HEK293 (cell line): ENCODE data around the gene ARID5A.

Experiments
- EGR2 ChIP-seq: fragments of 450-650 bp; formaldehyde crosslinking; IDR thresholded peaks from 2 replicates; pipeline ENCODE4 v1.5.1; 2016; ENCODE audit warnings: low read depth, missing biosample characterization, missing genetic modification characterization
- ZBTB20 ChIP-seq: fragments of 450-650 bp; formaldehyde crosslinking; IDR thresholded peaks from 2 replicates; pipeline ENCODE4 v1.5.1; 2016; ENCODE audit warnings: missing biosample characterization, missing genetic modification characterization
- ZNF302 ChIP-seq: fragments of 450-650 bp; formaldehyde crosslinking; IDR thresholded peaks from 2 replicates; pipeline ENCODE4 v1.5.1; 2016; ENCODE audit warnings: missing biosample characterization, missing genetic modification characterization, low read depth
- ZNF324 ChIP-seq: fragments of 450-650 bp; formaldehyde crosslinking; IDR thresholded peaks from 2 replicates; pipeline ENCODE4 v1.5.1; 2016; ENCODE audit warnings: missing biosample characterization, missing genetic modification characterization
- ZNF416 ChIP-seq: fragments of 450-650 bp; formaldehyde crosslinking; IDR thresholded peaks from 2 replicates; pipeline ENCODE4 v1.5.1; 2016; ENCODE audit warnings: missing biosample characterization, missing genetic modification characterization
- TF ChIP-seq, protein P1 (sequence below): fragments of 450-650 bp; formaldehyde crosslinking; IDR thresholded peaks from 2 replicates; pipeline ENCODE4 v1.5.1; 2016; ENCODE audit warnings: missing biosample characterization, missing genetic modification characterization
- TF ChIP-seq, protein P2 (sequence below): fragments of 450-650 bp; formaldehyde crosslinking; IDR thresholded peaks from 2 replicates; pipeline ENCODE4 v1.5.0; 2017; ENCODE audit warnings: missing biosample characterization, missing genetic modification characterization, borderline replicate concordance
- TF ChIP-seq, protein P3 (sequence below): fragments of 450-650 bp; formaldehyde crosslinking; IDR thresholded peaks from 2 replicates; pipeline ENCODE4 v1.5.1; 2016; ENCODE audit warnings: missing biosample characterization, missing genetic modification characterization, low read depth
- TF ChIP-seq, protein P4 (sequence below): fragments of 450-650 bp; formaldehyde crosslinking; IDR thresholded peaks from 2 replicates; pipeline ENCODE4 v1.5.1; 2016; ENCODE audit warnings: missing biosample characterization, missing genetic modification characterization

DNA sequence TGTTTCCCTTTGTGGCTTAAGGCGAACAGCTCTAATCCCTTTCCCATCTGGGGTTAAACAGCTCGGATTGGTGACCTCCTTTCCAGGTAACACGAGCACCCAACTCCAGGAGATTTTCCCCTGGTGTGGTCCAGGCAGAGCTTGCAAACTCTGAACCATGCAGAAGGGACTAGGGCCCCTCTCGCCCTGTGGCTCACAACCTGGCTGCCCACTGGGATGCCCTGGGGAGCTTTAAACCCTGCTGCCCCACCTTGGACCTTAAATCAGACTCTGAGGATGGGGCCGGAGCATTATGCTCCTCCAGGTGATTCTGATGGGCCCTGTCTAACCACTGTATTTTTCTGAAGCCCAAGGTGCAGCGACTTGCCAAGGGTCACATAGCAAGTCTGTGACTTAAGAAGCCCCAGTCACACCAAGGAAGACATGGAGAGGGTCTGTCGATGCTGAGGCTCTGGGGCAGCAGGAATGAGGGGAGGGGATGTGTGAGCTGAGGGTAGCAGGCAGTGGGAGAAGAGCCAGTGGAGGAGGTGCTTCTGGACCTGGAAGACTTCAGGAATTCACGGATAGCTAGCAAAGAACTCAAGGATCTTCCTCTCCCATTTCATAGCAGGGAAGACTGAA is 5.9 kb downstream of the ARID5A start:
- TF ChIP-seq, protein P1, sequence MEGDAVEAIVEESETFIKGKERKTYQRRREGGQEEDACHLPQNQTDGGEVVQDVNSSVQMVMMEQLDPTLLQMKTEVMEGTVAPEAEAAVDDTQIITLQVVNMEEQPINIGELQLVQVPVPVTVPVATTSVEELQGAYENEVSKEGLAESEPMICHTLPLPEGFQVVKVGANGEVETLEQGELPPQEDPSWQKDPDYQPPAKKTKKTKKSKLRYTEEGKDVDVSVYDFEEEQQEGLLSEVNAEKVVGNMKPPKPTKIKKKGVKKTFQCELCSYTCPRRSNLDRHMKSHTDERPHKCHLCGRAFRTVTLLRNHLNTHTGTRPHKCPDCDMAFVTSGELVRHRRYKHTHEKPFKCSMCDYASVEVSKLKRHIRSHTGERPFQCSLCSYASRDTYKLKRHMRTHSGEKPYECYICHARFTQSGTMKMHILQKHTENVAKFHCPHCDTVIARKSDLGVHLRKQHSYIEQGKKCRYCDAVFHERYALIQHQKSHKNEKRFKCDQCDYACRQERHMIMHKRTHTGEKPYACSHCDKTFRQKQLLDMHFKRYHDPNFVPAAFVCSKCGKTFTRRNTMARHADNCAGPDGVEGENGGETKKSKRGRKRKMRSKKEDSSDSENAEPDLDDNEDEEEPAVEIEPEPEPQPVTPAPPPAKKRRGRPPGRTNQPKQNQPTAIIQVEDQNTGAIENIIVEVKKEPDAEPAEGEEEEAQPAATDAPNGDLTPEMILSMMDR (tag by site-specific recombination) = no peak
- TF ChIP-seq ZBTB20 (tag by site-specific recombination) = no peak
- TF ChIP-seq, protein P2, sequence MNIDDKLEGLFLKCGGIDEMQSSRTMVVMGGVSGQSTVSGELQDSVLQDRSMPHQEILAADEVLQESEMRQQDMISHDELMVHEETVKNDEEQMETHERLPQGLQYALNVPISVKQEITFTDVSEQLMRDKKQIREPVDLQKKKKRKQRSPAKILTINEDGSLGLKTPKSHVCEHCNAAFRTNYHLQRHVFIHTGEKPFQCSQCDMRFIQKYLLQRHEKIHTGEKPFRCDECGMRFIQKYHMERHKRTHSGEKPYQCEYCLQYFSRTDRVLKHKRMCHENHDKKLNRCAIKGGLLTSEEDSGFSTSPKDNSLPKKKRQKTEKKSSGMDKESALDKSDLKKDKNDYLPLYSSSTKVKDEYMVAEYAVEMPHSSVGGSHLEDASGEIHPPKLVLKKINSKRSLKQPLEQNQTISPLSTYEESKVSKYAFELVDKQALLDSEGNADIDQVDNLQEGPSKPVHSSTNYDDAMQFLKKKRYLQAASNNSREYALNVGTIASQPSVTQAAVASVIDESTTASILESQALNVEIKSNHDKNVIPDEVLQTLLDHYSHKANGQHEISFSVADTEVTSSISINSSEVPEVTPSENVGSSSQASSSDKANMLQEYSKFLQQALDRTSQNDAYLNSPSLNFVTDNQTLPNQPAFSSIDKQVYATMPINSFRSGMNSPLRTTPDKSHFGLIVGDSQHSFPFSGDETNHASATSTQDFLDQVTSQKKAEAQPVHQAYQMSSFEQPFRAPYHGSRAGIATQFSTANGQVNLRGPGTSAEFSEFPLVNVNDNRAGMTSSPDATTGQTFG (tag by site-specific recombination) = no peak
- no peak for TF ChIP-seq ZNF302 (tag by site-specific recombination)
- no peak for TF ChIP-seq ZNF416 (tag by site-specific recombination)
- TF ChIP-seq, protein P3, sequence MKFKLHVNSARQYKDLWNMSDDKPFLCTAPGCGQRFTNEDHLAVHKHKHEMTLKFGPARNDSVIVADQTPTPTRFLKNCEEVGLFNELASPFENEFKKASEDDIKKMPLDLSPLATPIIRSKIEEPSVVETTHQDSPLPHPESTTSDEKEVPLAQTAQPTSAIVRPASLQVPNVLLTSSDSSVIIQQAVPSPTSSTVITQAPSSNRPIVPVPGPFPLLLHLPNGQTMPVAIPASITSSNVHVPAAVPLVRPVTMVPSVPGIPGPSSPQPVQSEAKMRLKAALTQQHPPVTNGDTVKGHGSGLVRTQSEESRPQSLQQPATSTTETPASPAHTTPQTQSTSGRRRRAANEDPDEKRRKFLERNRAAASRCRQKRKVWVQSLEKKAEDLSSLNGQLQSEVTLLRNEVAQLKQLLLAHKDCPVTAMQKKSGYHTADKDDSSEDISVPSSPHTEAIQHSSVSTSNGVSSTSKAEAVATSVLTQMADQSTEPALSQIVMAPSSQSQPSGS (tag by site-specific recombination) = no peak
- TF ChIP-seq, protein P4, sequence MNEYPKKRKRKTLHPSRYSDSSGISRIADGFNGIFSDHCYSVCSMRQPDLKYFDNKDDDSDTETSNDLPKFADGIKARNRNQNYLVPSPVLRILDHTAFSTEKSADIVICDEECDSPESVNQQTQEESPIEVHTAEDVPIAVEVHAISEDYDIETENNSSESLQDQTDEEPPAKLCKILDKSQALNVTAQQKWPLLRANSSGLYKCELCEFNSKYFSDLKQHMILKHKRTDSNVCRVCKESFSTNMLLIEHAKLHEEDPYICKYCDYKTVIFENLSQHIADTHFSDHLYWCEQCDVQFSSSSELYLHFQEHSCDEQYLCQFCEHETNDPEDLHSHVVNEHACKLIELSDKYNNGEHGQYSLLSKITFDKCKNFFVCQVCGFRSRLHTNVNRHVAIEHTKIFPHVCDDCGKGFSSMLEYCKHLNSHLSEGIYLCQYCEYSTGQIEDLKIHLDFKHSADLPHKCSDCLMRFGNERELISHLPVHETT (tag by site-specific recombination) = no peak
- TF ChIP-seq ZNF324 = no peak
- no peak for TF ChIP-seq EGR2 (tag by site-specific recombination)
